GM19239 (cell line): ENCODE data around the gene PEPD.

Experiments
- DNase-seq: peaks from one replicate; pipeline ENCODE4 v3.0.0; 2011; ENCODE audit warnings: low spot score; ENCODE audit not compliant: insufficient read length
- FAIRE-seq: peaks from 2 replicates; lab custom pipeline; 2011; peaks lifted over from hg19 to GRCh38; lab: Jason Lieb, UNC

The PEPD gene

DNA sequence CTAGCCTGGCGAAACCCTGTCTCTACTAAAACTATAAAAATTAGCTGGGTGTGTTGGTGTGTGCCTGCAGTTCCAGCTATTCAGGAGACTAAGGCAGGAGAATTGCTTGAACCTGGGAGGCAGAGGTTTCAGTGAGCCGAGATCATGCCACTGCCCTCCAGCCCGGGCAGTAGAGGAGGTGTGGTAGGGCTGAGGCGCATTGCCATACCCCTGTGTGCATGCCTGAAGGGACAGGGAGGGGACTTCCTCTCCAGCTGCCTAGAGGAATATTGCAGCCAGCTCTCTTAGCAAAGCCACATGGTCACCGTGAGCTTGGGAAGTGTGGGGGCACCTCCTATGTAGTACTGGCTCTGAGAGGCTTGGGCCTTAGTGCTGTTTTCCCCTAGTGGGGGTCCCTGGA is 29.2 kb upstream of the PEPD start:
- FAIRE-seq (no peak), DNase-seq (no peak)

DNA sequence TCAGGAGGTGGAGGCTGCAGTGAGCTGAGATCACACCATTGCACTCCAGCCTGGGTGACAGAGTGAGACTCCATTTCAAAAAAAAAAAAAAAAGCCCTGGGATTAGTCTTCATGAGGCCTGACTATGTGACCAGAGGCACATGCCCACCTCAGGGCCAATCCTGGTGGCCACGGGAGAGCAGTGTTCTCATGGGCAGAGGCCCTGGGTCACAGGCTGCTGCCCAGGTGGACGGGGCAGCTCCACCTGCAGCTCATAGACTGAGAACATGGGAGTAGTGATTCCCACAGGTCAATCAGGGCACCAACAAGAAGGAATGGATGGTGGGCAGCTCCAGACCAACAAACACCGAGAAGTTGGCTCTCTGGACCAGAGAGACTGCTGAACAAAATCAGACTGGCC is 26.1 kb upstream of the PEPD start:
- no peak for FAIRE-seq
- no peak for DNase-seq

DNA sequence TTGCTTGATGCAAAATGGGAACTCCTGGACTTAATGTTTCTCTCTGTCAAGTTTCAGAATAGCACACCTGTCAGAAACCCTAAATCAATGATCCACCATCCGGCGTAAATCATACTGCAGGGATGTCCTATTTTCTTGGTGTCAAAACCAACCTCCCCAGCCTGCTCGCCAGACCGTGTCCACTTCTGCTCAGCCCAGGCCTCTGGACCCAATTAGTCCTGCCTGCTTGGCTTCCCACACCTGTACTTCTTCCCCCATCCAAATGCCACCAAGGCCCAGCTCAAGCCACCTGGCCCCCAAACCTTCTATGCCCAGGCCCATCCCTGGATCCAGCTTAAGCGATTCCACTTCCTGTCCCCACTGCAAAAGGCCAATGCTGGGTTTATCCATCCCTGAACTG is 25.1 kb upstream of the PEPD start:
- no peak for DNase-seq
- FAIRE-seq = no peak

- no peak for DNase-seq
- FAIRE-seq = no peak
Measured at GRCh38 chr19:33545217-33545981, 23.8 kb upstream of the PEPD start.

- FAIRE-seq = no peak
Measured at GRCh38 chr19:33535226-33535625, 13.6 kb upstream of the PEPD start.

GRCh38 chr19:33532859-33533460 is 11.4 kb upstream of the PEPD start:
- DNase-seq (no peak), FAIRE-seq (no peak)

More at GRCh38 chr19:33535226-33535625, 13.6 kb upstream of the PEPD start:
- no peak for DNase-seq

DNA sequence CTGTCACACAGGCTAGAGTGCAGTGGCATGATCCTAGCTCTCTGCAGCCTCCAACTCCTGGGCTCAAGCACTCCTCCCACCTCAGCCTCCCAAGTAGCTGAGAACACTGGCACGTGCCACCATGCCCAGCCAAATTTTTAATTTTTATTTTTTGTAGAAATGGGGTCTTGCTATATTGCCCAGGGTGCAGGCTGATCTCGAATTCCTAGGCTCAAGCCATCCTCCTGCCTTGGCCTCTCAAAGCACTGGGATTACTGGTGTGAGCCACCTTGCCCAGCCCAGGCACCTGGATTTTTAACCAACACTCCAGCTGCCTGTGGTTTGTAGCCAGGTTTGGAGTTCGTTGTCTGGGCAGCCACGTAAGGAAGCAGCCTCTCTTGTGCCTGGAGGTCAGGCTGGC is 9.3 kb upstream of the PEPD start:
- FAIRE-seq (no peak), DNase-seq (no peak)

DNA sequence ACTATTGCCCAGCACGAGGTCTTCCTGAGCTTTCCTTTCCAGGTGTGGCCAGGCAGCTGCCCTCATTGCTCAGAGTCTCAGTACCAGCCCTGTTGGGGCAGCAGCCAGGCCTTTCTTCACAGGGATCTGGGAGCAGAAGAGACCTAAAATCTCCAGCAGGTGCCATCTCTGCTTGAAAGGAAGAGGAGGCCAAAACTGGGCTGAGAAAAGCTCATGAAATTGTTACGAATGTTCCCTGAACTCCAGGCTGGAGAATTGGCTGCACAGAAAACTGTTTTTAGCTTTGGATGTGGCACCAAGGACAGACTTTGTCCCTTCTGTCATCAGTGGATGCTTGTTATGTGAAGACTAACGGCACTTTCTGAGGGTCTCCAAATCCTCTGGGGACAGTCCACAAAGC is 8.7 kb upstream of the PEPD start:
- FAIRE-seq = no peak
- DNase-seq = no peak

DNA sequence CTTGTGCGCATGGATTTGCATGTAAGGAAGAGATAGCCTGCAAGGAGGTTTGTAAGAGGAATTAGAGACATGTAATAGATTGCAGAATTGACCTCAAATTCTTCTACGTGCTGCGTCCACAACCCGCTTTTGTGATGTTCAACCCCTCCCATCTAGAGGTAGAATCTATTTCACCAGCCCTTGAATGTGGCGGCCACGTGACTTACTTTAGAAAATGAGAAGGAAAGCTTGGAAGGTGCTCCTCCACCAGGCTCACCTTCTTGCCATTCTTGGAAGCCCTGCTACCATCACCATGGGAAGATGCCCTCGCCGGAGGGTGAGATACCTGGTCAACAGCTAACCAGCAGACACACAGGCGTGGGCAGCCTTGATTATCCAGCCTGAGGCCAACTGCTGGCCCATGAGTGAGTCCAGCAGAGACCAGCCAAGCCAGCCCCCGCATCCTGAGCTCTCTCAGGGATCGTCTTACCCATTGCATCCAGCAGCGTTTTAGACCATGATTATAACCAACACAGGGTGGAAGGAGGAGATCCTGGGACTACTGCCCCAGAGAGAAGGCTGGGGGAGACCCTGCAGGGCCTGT is 7.6 kb upstream of the PEPD start:
- DNase-seq = no peak
- no peak for FAIRE-seq

GRCh38 chr19:33528404-33528803 is 6.8 kb upstream of the PEPD start:
- FAIRE-seq (no peak), DNase-seq (no peak)

- no peak for FAIRE-seq
- DNase-seq = no peak
Measured at GRCh38 chr19:33527125-33527524, 5.5 kb upstream of the PEPD start.

DNA sequence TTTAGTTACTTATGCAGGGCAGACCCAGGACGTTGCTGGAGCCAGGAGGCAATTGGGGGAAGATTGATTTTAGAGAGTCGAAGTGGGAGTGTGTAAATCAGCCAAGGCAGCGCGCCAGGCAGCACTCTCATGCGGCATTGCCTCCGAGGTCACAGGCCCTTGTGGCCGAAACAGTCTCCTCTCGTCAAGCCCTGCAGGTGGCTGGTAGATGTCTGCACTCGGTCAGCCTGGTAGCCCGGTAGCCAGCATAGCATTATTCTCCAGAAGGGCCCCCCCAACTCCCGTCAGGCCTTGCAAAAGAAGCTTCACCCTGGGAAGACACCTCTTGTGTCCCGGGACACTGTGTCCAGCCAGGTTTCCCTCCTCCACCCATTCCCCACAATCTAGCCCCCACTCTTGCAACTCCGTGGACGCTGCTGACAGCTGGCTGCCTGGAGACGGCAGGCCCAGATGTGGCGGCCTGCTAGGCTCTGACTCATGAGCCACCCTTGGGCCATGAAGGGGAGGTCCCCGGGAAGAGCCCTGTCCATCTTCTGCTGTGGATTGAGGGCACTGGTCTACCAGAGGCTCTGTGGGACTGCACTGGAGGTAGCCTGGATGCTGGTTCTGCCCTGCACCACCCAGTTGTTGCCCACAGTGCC is 2.6 kb upstream of the PEPD start:
- no peak for DNase-seq
- FAIRE-seq = no peak

GRCh38 chr19:33523167-33523566 is 1.6 kb upstream of the PEPD start:
- DNase-seq (no peak), FAIRE-seq (no peak)

GRCh38 chr19:33522371-33522662 is 726 bp upstream of the PEPD start:
- DNase-seq = no peak
- FAIRE-seq = no peak

GRCh38 chr19:33520844-33521479 is 629 bp downstream of the PEPD start:
- FAIRE-seq (no peak), DNase-seq (no peak)

- DNase-seq (no peak), FAIRE-seq (no peak)
Measured at GRCh38 chr19:33520048-33520643, 1.4 kb downstream of the PEPD start.

DNA sequence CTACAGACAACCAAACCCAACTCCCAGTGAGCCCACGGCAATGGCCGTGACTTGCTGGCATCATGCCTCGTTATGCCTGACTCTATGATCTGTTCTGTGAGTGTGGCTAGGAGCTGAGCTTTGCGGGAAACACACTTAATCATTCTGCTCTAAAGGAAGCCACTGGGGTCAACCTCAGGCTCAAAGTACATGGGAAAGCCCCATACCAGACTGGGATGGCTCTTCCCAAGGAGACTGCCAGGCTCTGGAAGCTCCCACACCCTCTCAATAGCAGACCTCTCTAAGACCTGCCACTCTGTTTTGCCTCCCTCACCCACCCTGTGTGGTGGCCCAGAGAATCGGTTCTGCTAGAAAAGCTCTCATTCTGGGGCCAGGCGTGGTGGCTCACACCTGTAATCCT is 2.2 kb downstream of the PEPD start:
- FAIRE-seq (no peak), DNase-seq (no peak)

DNA sequence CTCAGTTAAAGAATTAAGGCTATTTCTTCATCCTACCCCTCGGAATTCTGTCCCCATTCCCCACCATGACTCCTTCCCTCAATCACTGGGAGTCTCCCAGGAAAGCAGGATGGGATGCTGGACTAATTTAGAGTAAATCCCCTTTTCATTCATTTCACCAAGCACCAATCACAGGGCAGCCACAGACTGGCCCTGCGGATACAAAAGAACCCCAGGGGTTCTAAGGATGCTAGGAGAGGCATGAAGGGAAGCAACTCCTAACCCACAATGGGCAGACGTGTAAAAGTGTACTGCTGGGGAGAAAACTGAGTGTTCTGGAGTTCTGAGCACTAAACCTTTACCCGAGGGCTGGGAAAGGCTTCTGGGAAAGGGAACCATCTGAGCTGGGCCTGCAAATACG is 3.0 kb downstream of the PEPD start:
- DNase-seq (no peak), FAIRE-seq (no peak)

DNA sequence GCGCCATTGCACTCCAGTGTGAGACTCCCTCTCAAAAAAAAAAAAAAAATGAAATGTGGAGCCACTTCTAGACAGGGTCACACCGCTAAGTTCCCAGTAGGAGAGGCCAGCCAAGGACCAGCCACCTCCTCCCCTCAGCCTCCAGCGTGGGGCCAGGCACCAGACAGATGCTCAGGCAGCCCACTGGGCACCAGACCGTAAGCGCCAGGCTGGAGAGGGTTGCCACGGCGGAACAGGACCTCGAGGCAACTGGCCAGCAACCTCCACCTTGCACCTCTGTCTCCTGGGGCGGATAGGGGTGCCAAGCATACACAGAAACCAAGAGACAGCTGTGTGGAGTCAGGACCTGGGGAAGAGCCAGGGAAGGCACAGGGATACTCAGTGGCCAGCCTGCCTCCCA is 3.7 kb downstream of the PEPD start:
- DNase-seq (no peak), FAIRE-seq (no peak)

GRCh38 chr19:33515921-33516320 is 5.7 kb downstream of the PEPD start:
- FAIRE-seq = no peak
- no peak for DNase-seq
